ENCODE results near the gene TUFT1.

DNA sequence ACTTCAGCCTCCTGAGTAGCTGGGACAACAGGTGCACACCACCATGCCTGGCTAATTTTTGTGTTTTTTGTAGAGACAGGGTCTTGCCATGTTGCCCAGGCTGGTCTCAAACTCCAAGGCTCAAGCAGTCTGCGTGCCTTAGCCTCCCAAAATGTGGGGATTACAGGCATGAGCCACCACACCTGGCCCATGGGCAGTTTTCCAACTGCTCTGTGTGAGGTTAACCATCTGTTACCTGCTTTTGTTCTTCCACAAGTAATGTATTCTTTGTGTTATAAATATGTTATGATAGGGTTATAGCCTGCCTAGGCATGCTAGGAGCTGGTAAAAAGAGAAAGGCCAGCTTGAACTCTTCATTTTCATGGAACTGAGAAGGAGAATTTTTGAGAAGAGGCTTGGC, 30.7 kb downstream of the TUFT1 start:
- TF ChIP-seq CTCF (IDR thresholded peaks at IDR 0.05 in 2 of 3, conservative IDR thresholded peaks at IDR 0.05 in 1 of 3; ENCODE audit: borderline replicate concordance in 1 of 3, insufficient read depth in 1 of 3, low read depth in 2 of 3, low read length in 2 of 3) (no peak), FOSL1 (IDR thresholded peaks at IDR 0.05; ENCODE audit: low read depth) (no peak), ZNF274 (IDR thresholded peaks at IDR 0.05; ENCODE audit: low read depth, low read length) (no peak), CEBPB (IDR thresholded peaks at IDR 0.05; ENCODE audit: low read depth) (no peak), EZH2phosphoT487 (IDR thresholded peaks at IDR 0.05; ENCODE audit: borderline replicate concordance) (no peak), RAD21 (IDR thresholded peaks at IDR 0.05; ENCODE audit: low read depth) (no peak), MAX (IDR thresholded peaks at IDR 0.05) (no peak), TCF7L2 (IDR thresholded peaks at IDR 0.05; ENCODE audit: borderline replicate concordance, extremely low read depth, insufficient read depth, insufficient read length) (no peak), EZH2 (IDR thresholded peaks at IDR 0.05) (no peak), REST (IDR thresholded peaks at IDR 0.05; ENCODE audit: low read depth) (no peak)
- TF ChIP-seq, protein P1, sequence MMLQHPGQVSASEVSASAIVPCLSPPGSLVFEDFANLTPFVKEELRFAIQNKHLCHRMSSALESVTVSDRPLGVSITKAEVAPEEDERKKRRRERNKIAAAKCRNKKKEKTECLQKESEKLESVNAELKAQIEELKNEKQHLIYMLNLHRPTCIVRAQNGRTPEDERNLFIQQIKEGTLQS (IDR thresholded peaks at IDR 0.05): no peak
